DMS53 treated with DMSO at 0.1 percent for 48 hours (cell line): ENCODE data around the gene DCUN1D5.
"Not testable (repeated sequence)": the region's sequence is repeated elsewhere in the genome, so short reads cannot be mapped to it uniquely, and the experiment has no call there.

ENCODE experiments used
- DNase-seq: peaks from one replicate; lab custom pipeline; 2025; ENCODE audit not compliant: unreplicated experiment; lab: John Stamatoyannopoulos, UW

The DCUN1D5 gene

DNA sequence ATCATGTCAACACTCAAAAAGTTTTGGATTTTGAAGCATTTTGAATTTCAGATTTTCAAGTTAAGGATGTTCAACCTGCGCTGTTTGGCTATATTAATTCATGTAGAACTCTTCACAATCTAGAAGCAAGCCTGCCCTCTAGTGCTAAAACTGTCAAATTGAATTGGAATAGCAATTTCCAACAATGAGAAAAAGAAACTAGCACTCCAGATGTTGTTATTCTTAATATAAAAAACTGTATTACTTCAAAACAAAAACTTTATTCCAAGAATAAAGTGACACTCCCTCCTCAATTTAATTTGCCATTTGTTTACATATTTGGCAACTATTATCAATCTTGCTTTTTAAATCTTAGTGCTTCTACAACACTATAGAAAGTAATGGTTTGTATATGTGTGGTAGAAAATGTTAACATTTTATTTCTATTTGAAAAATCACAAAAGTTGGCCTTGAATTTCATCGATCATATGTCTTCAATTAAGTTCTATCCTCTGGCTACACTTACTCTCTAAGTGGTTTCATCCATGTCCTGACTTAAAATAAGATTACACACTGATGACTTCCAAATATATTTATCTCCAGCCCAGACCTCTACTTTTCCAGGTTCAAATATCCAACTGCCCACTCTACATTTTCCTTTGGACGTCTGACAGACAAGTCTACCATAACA, 36.6 kb downstream of the DCUN1D5 start:
- peak; percentile 55 for DNase-seq

DNA sequence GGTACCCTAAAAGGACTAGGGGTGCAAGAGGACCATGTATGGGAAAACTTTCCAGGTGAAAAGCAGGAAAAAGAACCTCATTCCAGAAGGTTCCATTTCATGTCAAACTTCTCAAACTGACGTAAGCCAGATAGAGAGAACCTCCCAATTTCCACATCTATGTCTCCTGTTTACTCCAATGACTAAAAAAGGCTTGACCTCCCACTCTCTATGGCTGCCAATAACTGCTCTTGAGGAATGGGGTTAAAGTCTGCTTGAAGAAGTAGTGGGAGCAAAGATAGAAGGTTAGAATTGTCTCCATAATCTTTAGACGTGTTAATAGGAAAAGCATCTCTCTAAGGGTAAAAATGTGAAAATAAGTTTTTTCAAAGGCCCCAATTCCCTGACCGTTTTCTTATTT, 38.0 kb downstream of the DCUN1D5 start:
- DNase-seq: no peak

DNA sequence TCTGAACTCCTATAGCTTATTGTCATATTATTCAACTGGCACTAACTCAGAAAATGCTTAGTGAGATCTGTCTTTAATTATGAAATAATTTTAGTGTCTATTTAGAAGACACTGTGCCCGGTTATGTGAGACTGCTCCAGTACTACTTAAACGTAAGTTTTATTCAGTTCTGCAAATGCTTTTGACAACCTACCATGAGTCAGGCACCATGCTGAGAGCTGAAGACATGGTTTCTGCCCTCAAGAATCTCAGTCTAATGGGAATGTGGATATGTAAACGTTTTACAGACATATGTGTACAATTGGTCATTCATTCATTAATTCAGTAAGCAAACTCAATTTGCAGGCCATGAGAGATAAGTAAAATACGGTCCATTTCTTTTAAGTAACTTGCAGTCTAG, 40.0 kb downstream of the DCUN1D5 start:
- no peak for DNase-seq

DNA sequence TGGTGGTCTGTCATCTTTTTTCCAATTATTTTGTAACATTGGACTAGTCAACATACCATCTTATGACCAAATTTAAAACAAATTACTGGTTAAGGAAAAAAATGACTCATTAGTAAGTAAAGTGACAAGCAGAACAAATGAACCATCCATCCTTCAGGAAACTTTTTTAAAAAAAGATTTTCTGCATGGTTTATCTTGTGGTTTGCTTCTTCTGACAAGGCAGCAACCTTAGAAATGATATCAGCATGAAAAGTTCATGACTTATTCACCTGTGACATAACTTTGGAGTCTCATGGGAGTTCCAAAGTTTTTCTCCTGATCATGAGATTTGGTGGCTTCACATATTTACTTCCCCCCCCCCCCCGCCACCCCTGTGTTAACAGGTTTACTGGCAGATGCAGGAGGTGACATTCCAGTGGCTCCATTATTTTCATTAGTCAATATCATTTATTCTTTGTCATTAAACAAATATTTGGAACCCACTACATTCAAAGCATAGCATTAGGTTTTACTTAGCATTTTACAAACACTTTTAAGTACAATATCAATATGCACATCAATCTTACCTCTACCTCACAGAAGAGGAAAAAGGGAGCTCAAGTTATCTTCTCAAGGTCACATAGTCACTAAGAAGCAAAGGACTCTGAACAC, 40.7 kb downstream of the DCUN1D5 start:
- DNase-seq: no peak

DNA sequence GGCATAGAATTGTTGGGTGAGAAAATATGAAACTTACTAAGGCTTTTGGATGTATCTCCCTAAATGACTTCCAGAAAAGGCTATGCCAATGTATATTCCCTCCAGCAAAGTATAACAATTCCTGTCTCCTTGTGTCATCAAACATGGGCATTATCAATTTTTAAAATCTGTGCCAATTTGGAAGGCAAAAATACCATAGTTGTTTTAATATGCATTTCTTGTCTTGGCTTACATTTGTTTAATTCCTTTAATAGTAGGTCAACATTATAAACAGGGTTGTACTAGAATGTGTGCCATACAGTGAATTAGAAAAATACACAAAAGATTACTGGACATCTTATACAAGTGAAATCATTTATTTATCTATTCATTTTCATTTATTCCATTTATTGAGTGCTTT, 41.6 kb downstream of the DCUN1D5 start:
- DNase-seq: no peak

DNA sequence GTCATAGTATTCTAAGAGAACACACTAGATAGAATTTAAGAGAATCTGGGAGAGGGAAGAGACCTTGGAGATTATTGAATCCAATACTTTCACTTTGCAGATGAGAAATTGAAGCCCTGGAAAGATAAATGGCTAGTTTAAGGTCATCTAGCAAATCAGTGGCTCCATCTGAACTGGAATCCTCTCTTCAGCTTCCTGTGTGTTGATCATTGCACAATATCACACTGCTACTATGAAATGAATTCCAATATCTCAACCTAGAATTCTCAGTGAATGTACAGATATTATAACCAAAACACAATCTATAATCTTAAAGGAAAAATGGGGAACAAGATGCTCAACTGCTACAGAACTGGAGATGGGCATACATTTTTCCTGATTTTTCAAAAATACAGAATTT, 44.1 kb downstream of the DCUN1D5 start:
- DNase-seq: no peak

DNA sequence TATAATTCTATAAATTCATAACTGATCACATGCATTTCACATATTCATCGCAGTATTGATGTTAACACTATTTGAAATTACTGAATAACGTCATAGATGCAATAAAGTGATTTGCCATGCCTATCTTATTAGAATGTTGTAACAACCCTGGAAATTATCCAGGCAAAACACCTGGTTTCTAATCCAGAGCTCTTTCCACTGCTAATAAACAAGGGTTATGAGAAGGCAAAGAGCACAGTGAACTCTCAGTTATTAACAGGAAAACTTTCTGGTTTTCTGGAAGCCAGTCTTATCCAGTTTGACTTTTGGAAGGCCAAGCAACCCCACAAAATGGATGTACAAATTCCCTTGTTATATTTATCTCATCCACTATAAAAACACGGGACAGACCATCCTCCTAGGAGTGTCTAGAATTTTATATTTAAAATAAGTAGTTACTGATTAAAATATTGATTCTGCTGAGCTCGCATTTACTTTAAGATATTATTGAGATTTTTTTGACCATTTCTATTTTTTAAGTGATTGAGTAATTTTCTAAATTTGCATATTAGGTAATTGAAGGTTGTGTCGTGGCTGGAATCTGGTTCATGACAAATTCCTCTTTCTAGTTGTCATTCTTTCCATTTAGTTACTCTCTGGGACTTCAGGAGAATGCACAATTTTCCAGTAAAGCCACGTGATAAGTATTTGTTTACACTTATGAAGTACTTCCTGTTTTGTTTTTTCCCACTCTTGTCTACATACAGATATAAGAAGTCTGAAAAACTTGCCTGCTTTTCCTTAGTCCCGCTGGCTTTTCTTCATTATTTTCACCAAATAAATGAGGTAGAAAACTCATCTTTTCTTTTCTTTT, 47.9 kb downstream of the DCUN1D5 start:
- no peak for DNase-seq

DNA sequence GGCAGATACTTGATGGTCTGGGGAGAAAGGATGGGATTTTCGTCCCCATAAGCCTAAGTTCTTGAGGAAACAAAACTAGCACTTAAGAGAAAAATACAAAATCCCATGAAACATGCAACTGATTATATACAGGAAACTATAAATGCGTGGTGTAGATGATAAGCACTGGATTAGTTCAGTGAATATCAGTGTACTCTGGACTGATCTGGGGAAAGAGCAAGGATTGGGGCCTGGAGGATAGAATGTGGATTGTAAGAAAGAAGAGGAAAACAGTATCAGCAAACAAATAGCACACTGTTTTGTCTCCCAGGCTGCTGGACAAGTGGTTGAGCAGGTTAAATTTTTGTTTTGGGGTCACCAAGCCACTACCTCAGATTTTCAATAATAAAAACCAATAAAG, 49.8 kb downstream of the DCUN1D5 start:
- no peak for DNase-seq

DNA sequence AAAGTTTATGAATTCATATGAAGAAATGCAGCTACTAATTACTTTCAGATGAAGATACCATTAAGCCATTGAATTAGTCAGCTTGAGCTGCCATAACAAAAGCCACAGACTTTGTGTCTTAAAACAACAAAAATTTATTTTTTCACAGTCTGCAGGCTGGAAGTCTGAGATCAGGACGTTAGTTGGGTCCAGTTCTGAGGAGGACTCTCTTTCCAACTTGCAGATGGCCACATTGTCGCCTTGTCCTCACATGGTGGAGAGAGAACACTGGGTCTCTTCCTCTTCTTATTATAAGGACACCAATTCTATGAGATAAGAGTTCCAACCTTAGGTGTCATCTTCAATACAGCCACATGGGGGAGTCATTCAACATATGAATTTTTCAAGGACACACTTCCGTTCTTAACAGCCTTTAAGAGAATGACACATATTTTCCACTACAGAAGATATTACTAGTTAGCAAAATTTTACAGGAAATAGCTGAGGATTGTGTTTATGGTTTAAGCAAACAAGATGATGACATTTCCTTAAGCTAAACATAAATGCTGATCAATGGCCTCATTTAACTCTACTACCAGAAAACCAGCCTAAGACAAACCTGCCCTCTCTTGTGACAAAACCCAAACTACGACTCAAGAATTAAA, 56.0 kb downstream of the DCUN1D5 start:
- DNase-seq: peak; percentile 94

DNA sequence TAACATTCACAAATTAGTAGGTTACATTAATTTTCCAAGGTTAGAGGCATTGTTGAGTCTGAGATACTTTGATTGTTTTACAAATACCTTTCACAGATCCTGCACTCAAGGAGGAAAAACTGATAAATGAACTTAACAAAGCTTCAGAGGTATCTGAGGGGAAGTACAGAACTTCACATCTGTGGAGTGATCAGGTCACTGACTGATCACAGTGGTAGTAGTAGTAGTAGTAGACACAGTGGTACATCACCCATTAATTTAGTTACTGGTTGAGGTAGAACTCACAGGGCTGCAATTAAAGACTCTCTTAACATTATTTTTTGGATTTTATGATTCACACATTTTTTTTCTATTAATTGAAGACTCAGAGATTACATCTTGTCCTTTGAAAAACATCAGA, 56.7 kb downstream of the DCUN1D5 start:
- DNase-seq: no peak

DNA sequence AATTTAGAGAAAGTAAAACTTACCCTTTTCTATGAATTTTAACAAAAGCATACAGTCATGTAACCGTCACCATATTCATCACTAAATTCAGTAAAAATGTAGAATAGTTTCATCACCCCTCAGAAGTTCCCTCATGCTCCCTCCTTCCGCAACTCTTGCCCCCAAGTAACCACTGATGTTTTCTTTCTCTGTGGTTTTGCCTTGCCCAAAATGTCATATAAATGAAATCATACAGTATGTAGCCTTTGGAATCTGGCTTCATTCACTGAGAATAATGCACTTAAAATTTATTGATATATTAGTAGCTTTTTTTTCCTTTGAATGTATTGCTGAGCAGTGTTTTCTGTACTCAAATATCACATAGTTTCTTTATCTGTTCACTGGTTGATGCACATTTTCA, 60.1 kb downstream of the DCUN1D5 start:
- no peak for DNase-seq

DNA sequence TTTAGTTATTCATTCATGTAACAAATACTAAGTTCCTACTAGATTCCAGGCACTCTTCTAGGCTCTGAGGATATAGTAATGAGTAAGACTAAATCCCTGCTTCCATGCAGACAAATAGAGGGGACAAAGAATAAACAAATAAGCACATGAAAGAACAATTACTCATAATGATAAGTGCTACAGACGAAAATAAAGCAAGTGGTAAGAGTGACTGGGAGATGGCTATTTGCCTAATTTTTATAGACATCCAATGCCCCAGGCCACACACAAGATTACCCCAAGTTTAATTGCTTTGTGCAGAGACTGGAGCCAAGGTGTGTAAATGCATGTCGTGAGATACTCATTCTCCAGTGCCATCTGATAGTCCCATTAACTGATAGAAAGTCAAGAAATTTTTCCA, 62.6 kb downstream of the DCUN1D5 start:
- no peak for DNase-seq

DNA sequence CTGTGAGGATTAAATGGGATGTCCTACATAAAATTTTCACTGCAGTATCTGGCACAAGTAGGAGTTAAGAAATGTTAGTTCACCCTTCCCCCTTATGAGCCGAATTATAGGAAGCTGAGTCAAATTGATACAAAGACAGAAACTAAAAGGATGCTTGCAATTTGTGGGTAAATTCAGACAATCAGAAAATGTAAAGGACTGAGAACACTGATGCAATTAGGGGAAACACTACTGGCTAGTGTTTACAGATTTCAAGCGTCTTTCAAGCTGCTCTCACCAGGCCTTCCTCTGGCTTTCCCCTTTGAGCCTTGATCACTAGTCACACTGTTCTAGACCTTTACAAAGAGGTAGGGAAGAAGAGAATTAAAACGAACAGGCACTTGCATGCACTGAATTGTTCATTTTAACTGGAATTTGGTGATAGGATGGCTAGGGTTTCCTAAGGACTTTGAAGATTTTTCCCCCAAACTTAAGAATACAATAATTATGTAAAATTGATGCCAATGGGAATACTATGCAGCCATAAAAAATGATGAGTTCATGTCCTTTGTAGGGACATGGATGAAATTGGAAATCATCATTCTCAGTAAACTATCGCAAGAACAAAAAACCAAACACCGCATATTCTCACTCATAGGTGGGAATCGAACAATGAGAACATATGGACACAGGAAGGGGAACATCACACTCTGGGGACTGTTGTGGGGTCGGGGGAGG, 63.5 kb downstream of the DCUN1D5 start:
- DNase-seq: not testable (repeated sequence)

DNA sequence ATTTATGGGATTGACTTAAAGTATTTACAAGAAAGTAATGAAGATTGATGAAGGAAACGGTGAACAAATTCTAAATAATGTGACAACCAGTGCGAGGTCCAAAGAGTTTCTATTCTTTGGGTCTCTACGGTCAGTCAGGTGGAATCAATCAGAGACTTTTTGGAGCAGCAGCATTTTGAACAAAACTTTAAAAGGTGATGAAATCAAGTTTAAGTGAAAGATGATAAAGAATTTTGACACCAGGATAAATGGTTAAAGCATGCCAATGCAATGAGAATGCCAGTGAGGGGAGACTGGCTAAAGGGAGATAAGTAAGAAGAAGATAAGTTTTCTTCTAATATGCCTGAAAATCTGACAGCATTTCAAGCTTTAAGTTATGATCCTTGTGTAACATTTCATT, 67.9 kb downstream of the DCUN1D5 start:
- DNase-seq: no peak

DNA sequence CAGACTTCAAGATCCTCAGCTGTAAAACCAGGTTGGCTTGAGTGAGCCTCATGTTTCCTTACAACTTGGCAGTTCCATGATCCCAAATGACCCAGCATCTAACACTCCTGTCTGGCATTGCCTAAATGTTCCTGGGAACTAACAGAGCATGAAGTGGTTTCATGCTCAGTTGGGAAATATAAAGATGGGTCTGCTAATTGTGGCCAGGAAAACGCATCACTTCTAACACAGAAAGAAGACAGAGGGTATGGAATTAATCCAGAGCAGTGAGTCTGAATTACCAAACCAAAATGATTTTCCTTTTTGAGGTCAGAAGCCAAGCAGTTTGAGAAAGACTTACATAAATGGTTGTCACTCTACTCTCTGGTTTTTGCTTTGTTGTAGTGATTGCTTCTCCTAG, 75.9 kb downstream of the DCUN1D5 start:
- DNase-seq: no peak

DNA sequence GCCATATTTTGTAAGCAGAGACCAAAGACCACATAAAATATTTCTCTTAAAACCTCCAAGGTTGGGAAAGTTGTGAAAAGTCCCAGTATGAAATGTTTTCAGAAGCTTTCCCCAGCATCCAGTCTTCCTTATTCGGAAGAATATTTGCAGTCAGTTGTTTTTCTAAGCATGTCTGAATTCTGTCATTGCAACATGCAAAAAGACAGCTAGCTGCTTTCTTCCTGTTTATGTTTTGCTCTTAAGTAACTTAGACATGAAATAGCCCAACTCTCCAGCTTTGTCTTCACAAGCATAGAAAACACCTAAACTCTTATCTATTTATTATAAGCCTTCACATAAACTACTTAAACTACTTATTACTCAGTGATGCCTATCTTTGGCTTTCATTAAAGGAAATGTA, 78.5 kb downstream of the DCUN1D5 start:
- DNase-seq: no peak
